HG02759 (cell line): ENCODE results near the gene ARF5.

Experiments
- ATAC-seq: cut with Tn5 transposase; IDR thresholded peaks from one replicate; pipeline ENCODE4 v1.9.1; 2021; ENCODE audit warnings: mild to moderate bottlenecking, moderate library complexity; ENCODE audit not compliant: unreplicated experiment

Gene ARF5

GRCh38 chr7:127632276-127632910 lies 44.2 kb downstream of the ARF5 start:
- no peak for ATAC-seq

DNA sequence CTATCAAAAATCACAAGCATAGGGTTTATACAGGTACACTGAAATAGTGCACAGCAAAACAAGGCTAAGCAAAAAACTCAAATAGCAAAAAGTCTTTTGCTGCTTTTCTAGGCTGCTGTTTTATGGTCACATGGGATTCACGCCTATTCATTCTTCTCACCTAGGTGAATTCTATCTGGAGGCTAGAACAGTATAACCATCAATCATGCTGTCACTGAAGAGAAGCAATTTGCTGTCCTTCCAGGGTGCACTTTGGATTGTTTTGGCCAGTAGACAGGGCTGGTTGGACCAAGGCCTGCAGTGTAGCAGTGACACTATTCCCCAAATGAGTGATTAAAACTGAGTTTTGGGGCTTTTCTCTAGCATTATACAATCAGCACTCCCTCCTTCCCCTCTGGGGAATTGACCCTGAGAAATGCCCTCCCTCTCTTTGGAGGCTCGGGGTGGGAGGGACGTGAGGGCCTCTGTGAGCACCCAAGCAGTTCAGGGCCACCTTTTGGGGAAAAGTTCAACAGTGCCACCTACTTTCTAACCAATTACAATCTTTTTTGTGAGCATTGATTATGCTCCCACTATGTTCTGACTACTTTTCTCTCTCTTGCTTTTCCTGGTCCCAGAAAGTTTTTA lies 47.6 kb downstream of the ARF5 start:
- ATAC-seq = no peak

- ATAC-seq = no peak
Measured at GRCh38 chr7:127638197-127638596, 50.0 kb downstream of the ARF5 start.
